ENCODE data around the gene RAB39A. TPM values are rescaled to one million over a fixed set of nuclear protein-coding genes. Genes with fewer than 3 reads are reported as not detected.

Gene RAB39A
- total and polyA plus RNA-seq, 4 donors = 4.2 to 27.2 (median 7.6) TPM

DNA sequence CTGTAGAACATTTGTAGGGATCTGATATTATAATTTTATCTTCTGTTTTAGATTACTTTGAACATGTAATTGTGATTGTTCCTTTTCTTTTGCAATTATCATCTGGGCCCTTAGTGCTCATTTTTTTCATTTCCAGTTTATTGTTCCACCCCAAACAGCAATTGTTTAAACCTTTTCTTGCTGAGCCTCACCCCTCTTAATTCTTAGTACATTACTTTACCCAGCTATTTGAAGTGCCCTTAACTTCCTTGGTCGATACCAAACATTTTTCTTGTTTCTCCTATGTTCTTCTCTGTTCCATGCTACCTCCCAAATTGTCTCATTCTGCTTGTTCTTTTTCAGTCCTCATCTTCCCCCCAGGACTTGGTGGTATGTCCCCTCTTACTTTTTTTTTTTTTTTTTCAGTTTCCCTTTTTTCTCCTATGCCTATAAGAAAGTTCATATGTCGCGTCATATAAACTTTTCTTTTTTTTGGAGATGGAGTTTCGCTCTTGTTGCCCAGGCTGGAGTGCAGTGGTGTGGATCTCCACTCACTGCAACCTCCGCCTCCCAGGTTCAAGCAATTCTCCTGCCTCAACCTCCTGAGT, 84.0 kb downstream of the RAB39A start:
- 90% methylated on average over 1 of the region's 5 CpGs for WGBS (ENCODE audit: insufficient coverage)
- Histone ChIP-seq H3K4me3 (ENCODE audit: low read depth, low read length) (no peak overlapping the region), H3K4me1 (ENCODE audit: control insufficient read depth, insufficient read depth, low read length) (peaks cover 3% of the 10 kb centered on the region), H3K27ac (ENCODE audit: low read depth, low read length) (no peak overlapping the region), H3K27me3 (ENCODE audit: control insufficient read depth, insufficient read depth, low read length) (no peaks in the 10 kb centered on the region), H3K36me3 (ENCODE audit: control insufficient read depth, insufficient read depth, low read length) (no peaks in the 10 kb centered on the region), H3K9me3 (ENCODE audit: control insufficient read depth, insufficient read depth, low read length) (no peaks in the 10 kb centered on the region)
- no peak for DNase-seq (ENCODE audit: low read depth in 4 of 6, low spot score in 6 of 6)

Other genes starting within 250 kb of the RAB39A start
- gene SLN, start 216.4 kb upstream of the RAB39A start, total RNA-seq = 1 to 10 TPM in 1 of 2 donors, under 1 TPM in 1; 0.50 to 1.3 TPM
- gene SLN, start 216.4 kb upstream of the RAB39A start, polyA plus RNA-seq (ENCODE audit: insufficient read length in 2 of 2) = 1 to 10 TPM in 1 of 2 donors, under 1 TPM in 1; 0.62 to 2.3 TPM
- 10 to 100 TPM; 13.4 to 14.8 TPM for gene SLC35F2, start 69.7 kb upstream of the RAB39A start, total RNA-seq
- 10 to 100 TPM in 1 of 2 donors, 1 to 10 TPM in 1; 9.5 to 11.7 TPM for gene SLC35F2, start 69.7 kb upstream of the RAB39A start, polyA plus RNA-seq (ENCODE audit: insufficient read length in 2 of 2)
- 10 to 100 TPM; 38.2 to 67.8 TPM for gene CUL5, start 80.5 kb downstream of the RAB39A start, total RNA-seq
- 10 to 100 TPM; 20.4 to 27.6 TPM for gene CUL5, start 80.5 kb downstream of the RAB39A start, polyA plus RNA-seq (ENCODE audit: insufficient read length in 2 of 2)
- gene ACAT1, start 193.1 kb downstream of the RAB39A start, total RNA-seq = 100 to 1,000 TPM in 1 of 2 donors, 10 to 100 TPM in 1; 86.3 to 112 TPM
- gene ACAT1, start 193.1 kb downstream of the RAB39A start, polyA plus RNA-seq (ENCODE audit: insufficient read length in 2 of 2) = 10 to 100 TPM; 74.1 to 86.3 TPM

Measured in spinal cord (tissue), 10 donors.